DMS114 treated with DMSO at 0.1 percent for 48 hours (cell line): ENCODE results near the gene ZNF710.

Experiments used
- DNase-seq: peaks from one replicate; lab custom pipeline; 2025; ENCODE audit not compliant: unreplicated experiment; lab: John Stamatoyannopoulos, UW

The ZNF710 gene

DNA sequence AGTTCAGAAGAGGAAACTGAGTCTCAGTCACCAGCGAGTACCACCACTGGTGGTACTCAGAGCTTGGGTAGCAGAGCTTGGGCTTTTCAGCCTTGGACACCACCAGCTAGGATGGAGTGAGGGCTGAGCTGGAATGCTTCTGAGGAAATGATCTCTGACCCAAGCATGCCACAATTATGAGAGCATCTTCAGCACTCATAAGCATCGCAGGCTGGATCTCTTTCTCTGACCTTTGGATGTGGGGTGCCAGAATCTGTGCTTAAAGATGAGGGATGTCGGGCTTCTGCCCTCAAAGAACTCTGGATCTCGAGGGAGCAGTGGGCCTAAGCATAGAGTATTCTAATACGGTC, 36.4 kb downstream of the ZNF710 start:
- no peak for DNase-seq

DNA sequence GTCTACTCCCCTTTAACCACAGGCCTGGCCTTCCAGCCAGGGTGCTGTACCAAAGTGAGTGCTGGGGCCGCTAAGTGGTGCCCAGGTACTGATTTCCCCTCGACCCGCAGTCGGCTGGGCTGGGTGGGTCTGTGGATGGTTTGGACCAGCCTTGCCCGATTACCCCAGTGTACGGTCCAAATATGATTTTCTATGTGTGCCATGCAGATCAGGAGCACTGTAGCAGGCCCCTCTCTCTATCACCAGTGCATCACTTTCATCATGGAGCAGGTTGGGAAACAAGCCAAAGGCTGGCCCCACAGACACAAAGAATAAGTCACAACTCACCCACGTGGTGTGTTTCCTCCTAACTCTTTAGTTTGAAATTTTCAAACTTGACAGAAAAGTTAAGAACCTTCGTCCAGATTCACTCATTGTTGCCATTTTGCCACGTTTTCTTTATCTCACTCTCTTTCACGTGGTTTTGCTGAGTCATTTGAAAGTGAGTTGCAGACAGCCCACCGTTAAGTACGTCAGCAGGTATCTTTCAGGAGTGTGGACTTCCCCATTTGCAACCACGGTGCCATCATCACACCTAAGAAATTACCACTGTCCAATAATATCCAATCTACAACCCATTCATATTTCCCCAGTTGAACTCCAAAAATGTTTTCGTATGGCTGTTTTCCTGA, 37.0 kb downstream of the ZNF710 start:
- no peak for DNase-seq

DNA sequence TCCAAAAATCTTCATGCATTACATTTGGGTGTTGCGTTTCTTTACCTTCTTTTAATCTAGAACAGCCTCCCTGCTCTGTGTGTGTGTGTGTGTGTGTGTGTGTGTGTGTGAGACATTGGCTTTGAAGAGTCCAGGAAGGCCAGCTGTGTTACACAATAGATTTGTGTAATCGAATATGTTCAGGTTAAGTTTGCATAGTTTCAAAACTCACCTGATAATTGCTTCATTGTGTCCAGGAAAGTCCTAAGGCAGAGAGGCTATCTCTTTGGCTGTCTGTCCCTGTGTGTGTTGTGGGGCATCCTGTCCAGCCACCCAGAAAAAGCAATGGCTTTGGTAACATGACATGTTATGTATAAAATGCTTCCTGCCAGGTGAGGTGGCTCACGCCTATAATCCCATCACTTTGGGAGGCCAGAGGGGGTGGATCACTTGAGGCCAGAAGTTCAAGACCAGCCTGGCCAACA, 37.5 kb downstream of the ZNF710 start:
- DNase-seq: no peak

DNA sequence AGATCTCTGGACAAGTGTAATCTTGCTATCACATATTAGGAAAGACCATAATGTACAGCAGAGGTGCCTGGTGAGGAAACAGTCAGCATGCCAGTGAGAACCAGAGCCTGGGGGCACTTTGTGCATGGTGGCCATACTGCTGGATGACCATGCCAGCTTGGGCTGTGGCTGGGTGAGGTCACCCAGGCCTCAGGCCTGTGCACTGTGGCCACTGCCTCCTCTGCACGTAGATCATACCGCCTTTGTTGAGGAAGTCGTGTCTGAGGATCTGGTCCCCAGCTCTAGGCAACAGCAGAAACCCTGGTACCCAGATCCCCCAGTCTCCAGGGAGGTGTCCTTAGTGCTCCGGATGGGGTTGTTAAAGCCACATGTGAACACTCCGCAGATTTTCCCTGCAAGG, 38.9 kb downstream of the ZNF710 start:
- DNase-seq: no peak

DNA sequence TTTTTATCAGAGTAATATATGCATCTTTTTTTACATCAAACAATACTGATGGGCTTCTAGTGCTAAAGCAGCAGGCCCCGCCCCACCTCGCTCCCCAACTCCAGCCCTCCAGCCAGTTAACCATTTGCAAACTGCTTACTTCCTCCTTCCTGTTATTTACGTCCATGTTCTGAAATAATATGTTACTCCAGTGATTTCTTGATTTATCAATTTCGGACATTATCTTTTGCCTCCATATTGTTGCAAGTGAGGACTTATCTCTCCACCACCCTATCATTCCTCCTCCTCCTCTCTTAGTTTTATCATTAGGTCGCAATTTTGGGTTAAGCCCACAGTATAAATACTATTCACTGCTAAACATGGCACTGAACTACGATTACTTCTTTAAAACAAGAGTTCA, 39.5 kb downstream of the ZNF710 start:
- DNase-seq: no peak

DNA sequence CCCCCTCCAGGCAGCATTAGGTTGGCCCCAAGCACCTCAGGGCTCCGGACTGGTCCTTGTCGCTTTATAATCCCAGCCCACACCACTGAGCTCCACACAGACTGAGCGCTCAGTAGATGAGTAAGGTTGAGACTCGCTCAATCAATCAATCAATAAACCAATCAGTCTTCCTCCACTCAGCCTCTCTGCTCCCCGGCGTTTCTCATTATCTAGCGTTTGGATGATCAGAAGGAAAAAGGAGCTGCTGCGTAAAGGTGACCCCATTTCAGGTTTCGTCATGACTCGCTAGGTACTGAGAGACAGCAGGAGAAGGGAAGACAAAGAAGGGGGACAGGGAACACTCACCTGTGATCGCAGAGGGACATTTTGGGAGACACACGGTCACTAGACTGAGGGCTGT, 41.2 kb downstream of the ZNF710 start:
- DNase-seq: no peak

DNA sequence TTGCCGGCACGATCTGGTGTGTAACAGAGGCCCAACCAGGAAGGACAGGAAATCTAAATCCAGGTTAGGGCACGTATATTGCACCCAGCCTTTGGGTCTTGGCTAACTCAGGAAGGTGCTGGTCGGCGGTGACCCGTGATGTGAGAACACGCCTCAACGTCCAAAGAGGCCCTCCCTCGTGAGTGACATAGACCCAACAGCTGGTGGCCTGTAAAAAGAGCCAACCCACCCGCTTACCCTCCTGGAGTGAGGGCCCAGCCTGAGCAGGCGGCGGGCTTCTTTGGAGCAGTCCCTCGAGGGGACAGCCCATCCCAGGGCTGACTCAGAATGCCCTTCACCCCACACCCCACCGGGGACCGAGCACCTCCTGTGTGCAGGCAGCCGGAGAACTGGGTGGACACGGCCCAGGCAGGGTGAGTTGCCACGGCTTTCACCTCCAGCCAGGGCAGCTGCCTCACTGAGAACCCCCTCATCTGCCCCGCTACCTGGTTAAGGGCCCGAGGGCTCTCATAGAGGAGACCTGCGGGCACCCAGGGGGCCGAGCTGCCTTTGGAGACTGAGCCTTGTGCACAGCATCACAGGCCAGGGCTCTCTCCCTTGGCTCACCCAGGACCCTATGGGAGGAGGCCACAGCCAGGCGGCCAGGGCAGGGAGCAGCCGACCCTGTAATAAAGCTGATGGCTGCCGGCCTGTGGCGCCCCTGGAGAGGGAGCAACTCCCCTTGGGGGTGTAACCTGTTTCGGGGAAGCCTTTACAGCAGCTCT, 41.8 kb downstream of the ZNF710 start:
- DNase-seq: no peak

DNA sequence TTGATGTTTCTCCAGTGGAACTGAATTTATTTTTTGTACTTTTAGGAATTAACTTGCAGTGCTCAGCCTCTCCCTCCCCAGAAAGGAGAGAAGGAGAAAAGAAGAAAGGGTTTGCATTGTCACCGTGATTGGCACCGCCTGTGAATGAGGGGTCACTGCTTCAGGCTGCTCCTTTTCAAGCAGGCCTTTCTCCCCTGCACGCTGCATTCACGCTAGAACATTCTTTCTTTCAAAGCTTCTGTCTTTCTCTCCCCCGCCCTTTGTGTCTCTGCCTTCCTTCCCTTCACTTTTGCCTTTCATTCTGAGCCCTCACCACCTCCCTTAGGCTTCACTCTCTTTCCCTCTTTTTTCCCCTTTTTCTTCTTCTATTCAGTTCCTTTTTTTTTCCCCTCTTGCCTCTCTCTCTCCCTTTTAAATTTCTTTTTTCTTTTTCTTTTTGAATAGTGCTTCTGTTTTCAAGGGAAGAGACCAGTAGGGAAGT, 42.4 kb downstream of the ZNF710 start:
- no peak for DNase-seq

DNA sequence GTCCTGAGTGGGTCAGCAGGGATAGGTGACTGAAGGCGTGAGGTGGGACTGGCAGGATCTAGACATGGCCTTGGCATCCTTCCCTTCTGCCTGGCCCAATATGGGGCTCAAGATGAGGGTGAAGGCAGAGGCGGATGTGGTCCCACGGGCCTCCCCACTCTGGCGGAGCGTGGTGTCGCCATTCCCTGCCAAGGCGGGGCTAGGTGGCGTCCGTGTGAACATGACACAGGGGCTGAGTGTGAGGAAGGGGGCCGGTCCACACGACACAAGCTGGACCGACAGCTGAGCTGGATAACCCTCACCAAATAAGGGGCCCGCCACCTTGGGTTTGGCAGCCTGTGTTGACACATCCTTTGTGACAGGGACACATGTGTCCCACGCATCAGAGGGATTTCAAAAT, 43.1 kb downstream of the ZNF710 start:
- no peak for DNase-seq

DNA sequence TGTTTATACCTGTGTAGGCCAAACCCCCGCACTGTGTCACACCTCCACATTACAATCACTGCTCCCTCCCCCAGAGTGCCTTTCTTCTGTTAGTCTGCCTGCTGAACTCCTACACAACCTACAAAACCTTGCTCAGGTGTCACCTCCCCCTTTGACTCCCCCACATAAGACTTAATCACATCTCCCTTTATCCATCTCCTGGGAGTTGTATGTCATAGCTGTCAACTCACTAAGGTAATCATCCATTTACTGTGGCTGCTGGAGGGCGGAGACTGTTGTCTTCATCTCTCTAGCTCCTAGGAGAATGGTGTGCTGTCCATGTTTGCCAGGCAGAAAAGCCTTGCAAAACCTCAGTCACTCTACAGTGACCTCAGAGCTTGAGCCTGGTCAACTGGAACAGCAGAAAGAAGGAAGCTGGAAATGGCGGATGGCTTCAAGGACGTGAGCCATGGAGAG, 43.8 kb downstream of the ZNF710 start:
- no peak for DNase-seq

DNA sequence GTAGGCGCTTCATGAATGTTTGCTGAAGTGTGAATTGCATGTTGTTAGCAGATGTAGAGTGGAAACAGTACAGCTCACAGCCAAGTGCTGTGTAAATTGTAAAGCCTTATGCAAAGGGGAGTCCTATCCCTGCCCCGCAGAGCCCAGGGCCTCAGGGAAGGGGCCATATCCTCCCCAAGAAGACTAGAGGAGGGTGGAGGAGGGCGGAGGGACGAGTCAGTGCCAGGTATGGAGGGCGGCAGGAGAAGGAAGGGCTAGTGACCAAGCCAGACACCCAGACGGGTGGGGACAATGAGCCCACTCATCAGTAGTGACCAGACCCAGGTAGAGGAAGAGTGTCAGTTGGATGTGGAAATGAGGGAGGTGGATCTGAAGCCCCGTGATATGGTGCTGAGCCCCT, 45.2 kb downstream of the ZNF710 start:
- no peak for DNase-seq

DNA sequence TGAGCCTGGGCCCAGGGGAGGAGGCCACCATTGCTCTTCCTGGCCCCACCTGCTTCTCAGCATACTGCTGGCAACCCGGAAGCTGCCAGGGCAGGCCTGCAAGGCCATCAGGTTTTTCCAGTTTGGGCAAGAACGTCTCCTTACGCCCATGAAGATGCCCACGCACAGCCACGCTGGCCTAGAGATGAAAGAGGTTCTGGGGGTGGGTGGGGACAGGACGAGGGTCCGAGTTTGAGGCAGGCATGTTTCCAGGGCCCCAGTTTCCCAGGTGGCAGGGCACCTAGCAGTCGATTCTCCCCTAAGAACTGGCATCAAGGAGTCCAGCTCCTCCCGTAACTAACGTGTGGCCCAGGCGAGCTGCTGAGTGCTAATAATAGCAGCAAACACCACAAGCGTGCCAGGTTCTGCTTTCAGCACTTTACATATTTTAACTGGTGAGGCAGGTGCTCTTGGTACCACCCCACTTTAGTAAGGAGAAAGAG, 45.8 kb downstream of the ZNF710 start:
- no peak for DNase-seq

DNA sequence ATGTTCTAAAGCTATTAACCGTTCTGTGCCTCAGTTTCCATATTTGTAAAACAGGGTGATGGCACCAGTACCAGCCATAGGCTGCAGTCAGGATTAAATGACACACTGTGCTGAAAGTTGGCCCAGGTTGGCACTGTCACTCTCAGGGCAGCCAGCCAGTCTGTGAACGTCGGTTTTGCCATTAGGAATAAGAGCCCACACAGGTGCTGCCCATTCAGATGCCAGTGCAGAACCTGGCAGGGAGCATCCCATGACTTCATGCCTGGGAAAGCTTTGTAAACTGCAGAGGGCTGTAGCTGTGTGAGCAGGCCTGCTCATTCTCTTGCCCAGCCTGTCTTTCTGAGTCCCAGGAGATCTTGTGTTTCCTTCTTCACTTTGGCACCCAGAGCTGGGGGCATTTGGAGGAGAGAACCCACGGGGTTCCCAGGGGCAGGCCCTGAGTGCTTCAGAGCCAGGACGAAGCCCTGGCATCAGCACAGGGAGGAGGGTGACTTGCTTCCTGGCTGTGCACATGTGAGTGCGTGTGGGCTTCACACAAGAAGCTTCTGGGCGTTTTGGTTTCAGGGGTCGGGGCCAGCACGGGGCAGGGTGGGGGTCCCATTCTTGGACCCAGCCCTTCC, 46.9 kb downstream of the ZNF710 start:
- DNase-seq: no peak

DNA sequence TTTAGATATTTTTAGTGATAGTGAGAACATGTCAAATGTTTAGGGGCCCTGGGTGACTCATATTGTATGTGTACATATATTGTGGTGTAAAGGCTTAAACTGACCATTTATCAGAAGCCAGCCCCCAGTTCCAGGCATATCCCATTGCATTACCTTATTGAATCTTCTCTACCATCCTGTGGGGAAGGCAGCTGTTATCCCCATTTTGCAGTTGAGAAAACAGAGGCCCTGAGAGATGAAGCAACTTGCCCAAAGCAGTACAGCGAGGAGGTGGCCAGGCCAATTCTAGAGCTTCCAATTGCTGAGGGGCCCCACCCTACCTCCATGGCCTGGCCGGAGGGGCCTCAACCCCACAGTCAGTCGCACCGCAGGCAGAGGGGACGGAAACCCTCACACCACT, 47.9 kb downstream of the ZNF710 start:
- no peak for DNase-seq

DNA sequence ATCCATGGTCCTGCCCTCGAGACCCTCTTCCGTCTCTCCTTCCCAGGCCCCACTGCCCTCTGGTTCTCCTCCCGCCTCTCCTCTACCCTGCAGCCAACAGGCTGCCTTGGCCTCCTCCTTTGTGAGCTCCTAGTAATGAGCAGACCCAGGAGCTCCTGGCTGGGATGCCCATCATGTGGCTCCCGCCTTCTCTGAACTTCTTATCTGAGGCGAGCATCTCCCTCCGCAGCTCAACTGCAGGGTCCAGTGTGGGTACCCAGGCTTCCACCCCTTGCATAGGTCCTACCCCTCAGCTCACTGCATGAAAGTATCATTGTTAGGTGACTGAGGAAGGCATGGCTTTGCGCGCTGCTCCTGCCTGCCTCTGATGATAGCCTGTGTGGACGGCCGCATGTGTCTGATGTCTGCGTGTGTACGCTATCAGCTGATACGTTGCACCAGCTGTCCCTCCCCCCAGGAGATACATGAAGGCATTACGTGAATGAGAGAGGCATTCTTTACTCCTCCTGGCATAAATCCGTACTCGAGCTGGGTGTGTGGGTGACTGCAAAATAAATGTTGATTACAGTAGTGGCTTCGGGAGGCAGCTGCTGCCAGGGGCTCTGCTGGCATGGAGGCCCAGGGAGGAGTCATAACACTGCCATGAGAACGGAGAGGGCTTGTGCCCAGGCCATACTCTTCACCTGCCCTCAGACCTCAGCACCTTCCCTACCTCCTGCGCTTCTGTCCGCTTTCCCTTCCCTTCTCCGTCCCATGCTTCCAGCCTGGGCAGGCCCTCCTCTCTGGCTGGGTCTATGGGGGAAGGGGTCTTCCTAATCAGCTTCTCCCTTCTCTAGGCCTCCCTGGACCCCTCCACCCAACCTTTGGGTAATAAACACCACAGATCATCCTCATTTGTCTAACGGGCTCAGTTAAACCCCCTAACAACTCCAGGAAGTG, 48.8 kb downstream of the ZNF710 start:
- no peak for DNase-seq

DNA sequence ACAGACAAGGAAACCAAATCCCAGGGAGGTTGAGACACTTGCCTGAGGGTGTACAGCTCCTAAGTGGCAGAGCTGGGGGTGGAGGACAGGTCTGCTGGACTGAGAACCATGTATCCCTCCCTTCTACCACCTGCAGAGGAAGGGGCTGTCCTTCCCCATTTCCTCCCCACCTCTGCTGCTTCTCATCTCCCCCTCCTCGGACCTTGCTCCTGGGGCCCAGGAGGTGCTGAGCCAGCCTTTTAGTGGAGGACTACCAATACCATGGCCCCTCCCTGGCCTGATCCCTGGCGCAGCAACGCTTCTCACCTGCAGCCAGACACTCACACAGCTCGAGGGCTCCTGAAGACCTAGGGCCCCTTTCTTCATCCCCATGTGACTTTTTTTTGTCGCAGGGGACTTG, 50.8 kb downstream of the ZNF710 start:
- DNase-seq: no peak

DNA sequence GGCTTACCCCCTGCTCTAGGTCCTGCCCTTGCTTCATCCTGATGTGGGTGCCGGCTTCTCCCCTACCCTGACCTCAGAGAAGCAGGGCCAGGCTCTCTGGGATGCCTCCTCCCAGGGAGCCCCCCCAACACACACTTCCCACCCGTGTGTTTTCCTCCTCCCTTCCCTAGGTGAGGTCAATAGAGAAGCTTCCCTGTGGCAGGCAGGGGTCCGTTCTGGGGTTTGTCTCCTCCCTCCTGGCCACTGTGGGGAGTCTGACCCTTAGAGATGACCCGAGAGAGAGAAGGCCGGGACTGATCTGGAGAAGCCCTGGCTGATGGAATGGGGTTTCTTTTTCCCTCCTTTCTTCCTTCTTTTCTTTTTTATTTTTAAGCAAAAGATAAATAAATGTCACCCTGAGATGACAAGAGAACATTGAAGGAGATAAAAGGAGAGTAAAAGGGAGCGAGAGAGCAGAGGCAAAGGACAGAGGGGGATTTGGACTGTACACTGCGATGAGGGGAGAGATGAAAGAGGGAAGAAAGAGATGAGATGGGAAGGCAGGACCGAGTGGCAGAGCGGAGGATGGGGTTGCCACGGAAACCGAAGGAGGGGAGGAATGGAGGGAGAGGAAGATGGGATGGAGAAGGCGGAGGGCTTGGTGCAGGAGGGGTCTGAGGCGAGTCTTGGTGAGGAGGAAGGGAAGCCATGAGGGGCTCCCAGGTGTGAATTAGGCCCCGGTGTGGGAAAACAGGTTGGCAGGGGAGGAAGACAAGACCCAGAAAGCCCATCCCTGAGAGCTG, 52.8 kb downstream of the ZNF710 start:
- no peak for DNase-seq

DNA sequence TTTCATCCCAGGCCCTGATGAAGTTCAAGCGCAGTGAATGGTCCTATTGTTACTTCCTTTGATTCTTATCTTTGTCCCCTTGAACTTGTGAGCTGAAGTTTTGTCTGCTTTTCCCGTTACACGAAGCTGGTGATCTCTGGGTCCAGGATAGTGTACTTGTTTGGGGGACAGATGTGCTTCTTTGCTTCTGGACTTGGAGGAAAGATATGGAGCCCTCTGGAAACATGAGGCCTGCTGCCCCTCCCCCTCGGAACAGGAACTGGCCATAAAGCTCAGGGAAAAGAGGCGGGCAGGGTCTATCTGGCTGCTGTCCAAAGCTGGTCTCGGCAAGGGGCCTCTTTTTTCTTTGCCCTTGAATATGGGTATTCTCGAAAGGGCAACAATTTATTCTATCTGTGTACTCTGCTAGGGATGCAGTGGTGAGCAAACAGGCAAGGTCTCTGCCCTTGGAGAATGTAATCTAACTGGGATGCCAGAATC, 53.5 kb downstream of the ZNF710 start:
- DNase-seq: no peak

DNA sequence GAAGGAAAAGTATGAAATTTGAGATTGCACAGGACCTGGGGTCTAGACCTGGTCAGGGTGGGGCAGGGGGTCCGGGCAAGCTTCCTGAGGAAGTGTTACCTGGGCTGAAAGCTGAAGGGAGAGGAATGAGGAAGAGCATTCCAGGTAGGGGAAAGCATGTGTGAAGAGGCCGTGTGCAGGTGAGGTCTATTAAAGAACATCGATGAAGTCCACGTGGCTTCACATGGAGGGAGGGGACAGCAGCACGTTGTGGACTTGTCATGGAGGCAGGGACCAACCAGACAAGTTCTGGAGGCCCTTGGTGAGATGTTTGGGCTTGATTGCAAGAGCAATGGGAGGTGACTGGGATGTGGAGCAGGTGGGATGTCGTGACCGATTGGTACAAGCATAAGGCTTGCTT, 54.1 kb downstream of the ZNF710 start:
- DNase-seq: no peak

DNA sequence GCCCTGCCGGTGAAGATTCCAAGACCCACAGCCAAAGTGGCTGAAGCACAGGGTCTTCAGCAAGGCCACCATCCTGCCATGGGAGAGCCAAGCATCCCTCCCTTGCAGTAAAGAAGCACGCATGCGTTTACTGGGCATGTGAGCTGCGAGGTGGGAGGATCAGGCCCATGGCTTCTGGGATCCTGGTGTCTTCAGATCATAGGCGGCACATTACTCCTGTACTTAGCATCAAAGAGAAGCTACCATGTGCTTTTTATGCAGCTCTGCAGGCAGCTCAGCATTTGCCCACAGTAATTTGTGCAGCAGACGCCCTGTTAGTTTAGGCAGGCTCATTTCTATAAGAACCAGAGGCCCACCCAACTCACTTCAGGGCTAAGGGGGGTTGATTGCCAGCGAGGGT, 55.4 kb downstream of the ZNF710 start:
- no peak for DNase-seq
